Esophagus muscularis mucosa (tissue), 3 donors: ENCODE results near the gene SMS.

Experiments used
- CTCF ChIP-seq, 3 experiments: fragments of 200-600 bp in 2 of 3; fragments of 450-650 bp in 1 of 3; sonication (generic) in 2 of 3; IDR thresholded peaks; one replicate each; pipeline ENCODE4 v1.5.1; 2017 to 2019; ENCODE audit warnings: antibody characterized with exemption in 3 of 3, mild to moderate bottlenecking in 2 of 3, moderate library complexity in 1 of 3
- POLR2A ChIP-seq: fragments of 450-650 bp; IDR thresholded peaks from one replicate; pipeline ENCODE4 v1.6.1; 2017; ENCODE audit warnings: antibody characterized with exemption, moderate library complexity, mild to moderate bottlenecking, low read depth

- no peak for TF ChIP-seq CTCF (IDR thresholded peaks at IDR 0.05)
- no peak for TF ChIP-seq POLR2A
These were observed 3.7 kb downstream of the SMS start for GRCh38 chrX:21944136-21944615.
